Trophoblast cell (in vitro differentiated cells and primary cell): ENCODE results near the gene FAM193A.
A peak's percentile ranks its signal among the peaks of the same experiment; 100 is the strongest.

ENCODE experiments used
- DNase-seq, 2 donors: peaks; one replicate each; pipeline ENCODE4 v3.0.0-alpha.2; 2016
- H2AFZ ChIP-seq: 2 replicates; pipeline ENCODE4 v1.6.1; 2013; ENCODE audit warnings: low read length, moderate library complexity, mild to moderate bottlenecking; ENCODE audit not compliant: insufficient read depth, poor library complexity
- H2AK5ac ChIP-seq: 2 replicates; pipeline ENCODE4 v1.6.1; 2013; ENCODE audit warnings: mild to moderate bottlenecking, low read length
- H2BK120ac ChIP-seq: 2 replicates; pipeline ENCODE4 v1.6.1; 2013; ENCODE audit warnings: low read length, mild to moderate bottlenecking, moderate library complexity; ENCODE audit not compliant: insufficient read depth, poor library complexity
- H2BK12ac ChIP-seq: 2 replicates; pipeline ENCODE4 v1.6.1; 2013; ENCODE audit warnings: mild to moderate bottlenecking, low read length, moderate library complexity
- H2BK5ac ChIP-seq: 2 replicates; pipeline ENCODE4 v1.6.1; 2013; ENCODE audit warnings: low read length, low read depth, moderate library complexity, mild to moderate bottlenecking; ENCODE audit not compliant: poor library complexity
- H3K14ac ChIP-seq: 2 replicates; pipeline ENCODE4 v1.6.1; 2013; ENCODE audit warnings: mild to moderate bottlenecking, low read length
- H3K18ac ChIP-seq: 2 replicates; pipeline ENCODE4 v1.6.1; 2013; ENCODE audit warnings: mild to moderate bottlenecking, low read length
- H3K23ac ChIP-seq: 2 replicates; pipeline ENCODE4 v1.6.1; 2013; ENCODE audit warnings: low read length
- H3K27ac ChIP-seq: 2 replicates; pipeline ENCODE4 v1.5.1; 2013; ENCODE audit warnings: low read depth, mild to moderate bottlenecking, inconsistent platforms, low read length, moderate library complexity
- H3K27me3 ChIP-seq: 2 replicates; pipeline ENCODE4 v1.6.1; 2013; ENCODE audit warnings: inconsistent platforms, mild to moderate bottlenecking, low read length, moderate library complexity; ENCODE audit not compliant: insufficient read depth
- H3K36me3 ChIP-seq, 2 experiments: 1 replicate in 1 of 2; 2 replicates in 1 of 2; pipeline ENCODE4 v1.6.1; 2013; ENCODE audit warnings: low read length in 2 of 2, mild to moderate bottlenecking in 2 of 2, moderate library complexity in 1 of 2; ENCODE audit not compliant: insufficient read depth in 2 of 2, control insufficient read depth in 1 of 2
- H3K4ac ChIP-seq: 2 replicates; pipeline ENCODE4 v1.6.1; 2013; ENCODE audit warnings: low read depth, mild to moderate bottlenecking, low read length, moderate library complexity
- H3K4me1 ChIP-seq, 2 experiments: 1 replicate in 1 of 2; 2 replicates in 1 of 2; pipeline ENCODE4 v1.6.1; 2013; ENCODE audit warnings: low read length in 2 of 2, mild to moderate bottlenecking in 2 of 2, moderate library complexity in 1 of 2; ENCODE audit not compliant: insufficient read depth in 2 of 2, control insufficient read depth in 1 of 2
- H3K4me2 ChIP-seq: 2 replicates; pipeline ENCODE4 v1.6.1; 2013; ENCODE audit warnings: inconsistent platforms, mild to moderate bottlenecking, low read length, moderate library complexity
- H3K4me3 ChIP-seq: 2 replicates; pipeline ENCODE4 v1.5.1; 2013; ENCODE audit warnings: mild to moderate bottlenecking, low read depth, low read length, inconsistent platforms
- H3K79me1 ChIP-seq: one replicate; pipeline ENCODE4 v1.6.1; 2013; ENCODE audit warnings: low read length
- H3K79me2 ChIP-seq: 2 replicates; pipeline ENCODE4 v1.6.1; 2013; ENCODE audit warnings: low read length, mild to moderate bottlenecking; ENCODE audit not compliant: control insufficient read depth, insufficient read depth, poor library complexity
- H3K9ac ChIP-seq: 2 replicates; pipeline ENCODE4 v1.6.1; 2013; ENCODE audit warnings: mild to moderate bottlenecking, low read length
- H3K9me3 ChIP-seq: 2 replicates; pipeline ENCODE4 v1.6.1; 2013; ENCODE audit warnings: low read depth, mild to moderate bottlenecking, control low read depth, inconsistent platforms, low read length; ENCODE audit not compliant: insufficient read depth
- H4K12ac ChIP-seq: 2 replicates; pipeline ENCODE4 v1.6.1; 2013; ENCODE audit warnings: low read depth, mild to moderate bottlenecking, low read length, moderate library complexity
- H4K8ac ChIP-seq: 2 replicates; pipeline ENCODE4 v1.6.1; 2013; ENCODE audit warnings: low read depth, mild to moderate bottlenecking, low read length, moderate library complexity
- H4K91ac ChIP-seq: one replicate; pipeline ENCODE4 v1.6.1; 2013; ENCODE audit warnings: low read depth, mild to moderate bottlenecking, low read length, moderate library complexity
- WGBS: extraction: QIAGEN DNeasy Blood & Tissue Kit; methylation state at CpG from one replicate; pipeline ENCODE4 v1.1.7; 2013; ENCODE audit warnings: missing lambda C conversion rate; ENCODE audit not compliant: insufficient read length, insufficient coverage; ENCODE audit errors: extremely low coverage; 5-methylcytosine and 5-hydroxymethylcytosine counted together

Gene FAM193A

DNA sequence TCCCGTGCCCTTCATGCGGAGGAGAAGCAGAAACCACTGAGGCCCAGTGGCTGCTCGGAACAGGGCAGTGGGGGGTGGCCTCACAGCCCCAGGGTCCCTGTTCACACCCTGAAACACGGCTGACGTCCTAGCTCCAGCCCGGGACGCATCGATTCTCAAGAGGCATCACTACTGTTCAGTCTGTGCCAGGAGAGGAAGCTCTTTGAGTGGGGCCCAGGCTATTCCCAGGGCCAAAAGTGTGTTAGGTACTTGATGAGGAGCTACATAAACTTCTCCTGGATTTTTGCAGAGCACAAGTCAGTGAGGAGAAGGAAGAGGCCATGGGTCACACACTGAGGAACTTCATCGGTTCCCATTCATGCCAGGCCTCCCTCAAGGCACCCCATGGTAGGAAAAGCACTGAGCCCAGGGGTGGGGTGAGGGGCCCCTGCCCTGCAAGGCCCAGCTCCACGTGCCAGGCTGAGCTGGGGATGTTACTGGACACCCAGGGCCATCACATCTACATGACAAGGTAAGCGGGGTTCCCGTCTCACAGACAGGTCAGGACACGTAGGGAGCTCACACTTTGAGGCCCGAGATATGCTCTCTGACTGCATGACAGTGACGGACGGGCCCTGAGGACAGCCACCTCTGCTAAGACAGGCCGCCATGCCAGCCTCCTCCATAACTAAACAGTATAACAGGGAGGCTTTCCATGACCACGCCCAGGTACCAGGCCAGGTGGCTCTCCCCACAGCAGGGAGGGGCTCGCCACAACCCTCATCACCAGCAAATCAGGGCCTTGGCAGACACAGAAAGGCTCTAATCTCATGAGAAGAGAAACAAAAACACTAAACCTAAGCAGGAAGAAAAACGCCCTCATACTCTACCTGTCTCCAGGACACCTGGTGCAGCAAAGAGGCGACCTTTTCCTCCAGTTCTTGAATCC lies 207.3 kb downstream of the FAM193A start:
- H3K79me2 ChIP-seq: peaks cover 5% of the 10 kb centered on the region
- peaks cover 2% of the 10 kb centered on the region for H3K9me3 ChIP-seq
- peak overlapping the region; percentile 35 for H3K4ac ChIP-seq
- H3K9ac ChIP-seq: no peak overlapping the region
- peak overlapping the region; percentile 24 for H4K12ac ChIP-seq
- H3K27me3 ChIP-seq: no peaks in the 10 kb centered on the region
- peak overlapping the region; percentile 61 for H3K14ac ChIP-seq
- peaks cover 41 to 47% of the 10 kb centered on the region in 2 experiments for H3K4me1 ChIP-seq
- no peak overlapping the region for H2AFZ ChIP-seq
- H3K27ac ChIP-seq: peak overlapping the region; percentile 56
- peak overlapping the region; percentile 43 for H2BK120ac ChIP-seq
- H2BK12ac ChIP-seq: peak overlapping the region; percentile 29
- peak overlapping the region; percentile 24 for H2BK5ac ChIP-seq
- no peak overlapping the region for H3K23ac ChIP-seq
- H3K4me3 ChIP-seq: no peak overlapping the region
- peaks cover 53 to 54% of the 10 kb centered on the region in 2 experiments for H3K36me3 ChIP-seq
- no peak for DNase-seq
- WGBS: no CpG with 5 or more reads among the region's 21 CpGs
- peak overlapping the region; percentile 39 for H4K8ac ChIP-seq
- no peak overlapping the region for H3K4me2 ChIP-seq
- peak overlapping the region; percentile 25 for H2AK5ac ChIP-seq
- peak overlapping the region; percentile 58 for H3K18ac ChIP-seq
- H4K91ac ChIP-seq: peak overlapping the region; percentile 79
- peaks cover 32% of the 10 kb centered on the region for H3K79me1 ChIP-seq

DNA sequence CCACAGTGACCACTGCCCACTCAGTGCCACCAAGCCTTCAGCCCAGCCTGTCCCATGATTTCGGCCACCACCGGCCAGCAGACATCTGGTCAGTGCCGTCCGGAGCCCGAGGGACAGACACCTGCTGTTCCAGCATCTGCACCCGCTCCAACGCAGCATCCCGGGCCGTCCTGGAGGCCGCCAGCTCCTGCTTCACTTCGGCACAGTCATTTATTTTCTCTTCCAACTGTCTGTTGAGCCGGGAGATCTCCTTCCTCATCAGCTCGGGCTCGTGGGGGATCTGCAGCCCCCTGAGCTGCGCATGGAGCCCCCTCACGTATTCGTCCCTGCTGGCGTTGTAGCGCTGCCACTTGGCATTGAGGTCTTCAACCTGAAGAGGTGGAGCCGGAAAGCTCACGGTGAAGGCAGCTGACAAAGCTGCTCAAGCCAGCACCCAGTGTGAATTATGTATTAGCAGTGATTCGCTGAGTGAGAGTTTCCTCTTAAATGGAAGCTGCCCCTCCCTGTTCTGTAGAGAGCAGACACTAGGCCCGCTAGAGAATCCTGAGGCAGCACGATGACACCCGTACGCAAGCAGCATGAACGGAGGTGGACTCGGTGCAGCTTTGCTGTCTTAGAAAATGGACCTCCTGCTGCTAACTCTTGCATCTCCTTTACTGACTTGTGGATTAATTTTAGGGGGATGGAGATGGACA lies 208.3 kb downstream of the FAM193A start:
- Histone ChIP-seq H3K79me2 (peaks cover 5% of the 10 kb centered on the region), H3K18ac (peak overlapping the region; percentile 42), H3K23ac (no peak overlapping the region)

DNA sequence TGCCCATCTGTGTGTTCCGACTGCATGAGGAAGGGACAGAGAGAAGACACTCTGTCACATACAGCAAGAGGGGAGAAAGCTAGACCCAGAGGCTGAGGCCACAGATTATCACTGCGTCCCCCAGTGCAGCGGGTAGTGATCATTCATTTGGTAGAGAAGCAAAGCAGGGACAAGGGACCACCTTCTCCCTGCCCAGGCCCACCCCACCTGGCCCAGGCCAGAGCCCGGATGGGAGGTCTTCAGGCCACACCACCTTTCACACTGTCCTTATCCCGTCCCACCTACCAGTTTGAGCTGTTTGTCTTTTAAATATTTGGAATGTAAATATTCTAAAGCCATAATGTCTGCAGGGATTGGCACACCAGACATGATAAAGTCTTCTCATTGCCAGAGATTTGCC lies 209.1 kb downstream of the FAM193A start:
- peak overlapping the region; percentile 65 for H4K91ac ChIP-seq
- no peak overlapping the region for H4K8ac ChIP-seq
- peaks cover 7% of the 10 kb centered on the region for H3K79me2 ChIP-seq
- H3K79me1 ChIP-seq: peaks cover 32% of the 10 kb centered on the region
- DNase-seq: no peak
- peak overlapping the region; percentile 60 for H3K18ac ChIP-seq
- no peak overlapping the region for H3K23ac ChIP-seq
- no peaks in the 10 kb centered on the region for H3K27me3 ChIP-seq
- no peak overlapping the region for H2AK5ac ChIP-seq
- peak overlapping the region; percentile 72 for H2BK5ac ChIP-seq
- H3K9me3 ChIP-seq: peaks cover 2% of the 10 kb centered on the region
- H3K4me1 ChIP-seq: peaks cover 41 to 47% of the 10 kb centered on the region in 2 experiments
- H2AFZ ChIP-seq: no peak overlapping the region
- peak overlapping the region; percentile 57 for H2BK120ac ChIP-seq
- peak overlapping the region; percentile 66 for H2BK12ac ChIP-seq
- H3K14ac ChIP-seq: peak overlapping the region; percentile 54
- peaks cover 53 to 58% of the 10 kb centered on the region in 2 experiments for H3K36me3 ChIP-seq
- H3K9ac ChIP-seq: no peak overlapping the region
- no peak overlapping the region for H4K12ac ChIP-seq
- H3K4ac ChIP-seq: no peak overlapping the region
- WGBS: no CpG with 5 or more reads among the region's 5 CpGs
- H3K4me3 ChIP-seq: no peak overlapping the region
- H3K27ac ChIP-seq: peak overlapping the region; percentile 74
- H3K4me2 ChIP-seq: no peak overlapping the region

More for the DNA sequence above, 208.3 kb downstream of the FAM193A start:
- Histone ChIP-seq H4K12ac (no peak overlapping the region), H3K27ac (no peak overlapping the region), H2BK12ac (peak overlapping the region; percentile 35), H2BK120ac (peak overlapping the region; percentile 28), H3K36me3 (peaks cover 53 to 55% of the 10 kb centered on the region in 2 experiments), H4K8ac (no peak overlapping the region), H3K79me1 (peaks cover 32% of the 10 kb centered on the region), H3K9me3 (peaks cover 2% of the 10 kb centered on the region), H3K4me2 (no peak overlapping the region), H3K4ac (peak overlapping the region; percentile 17), H2AFZ (no peak overlapping the region), H3K27me3 (no peaks in the 10 kb centered on the region), H4K91ac (peak overlapping the region; percentile 56), H3K9ac (no peak overlapping the region), H3K4me1 (peaks cover 41 to 47% of the 10 kb centered on the region in 2 experiments), H2BK5ac (no peak overlapping the region), H3K4me3 (no peak overlapping the region), H3K14ac (peak overlapping the region; percentile 16), H2AK5ac (peak overlapping the region; percentile 30)
- DNase-seq: no peak
- WGBS: no CpG with 5 or more reads among the region's 28 CpGs

DNA sequence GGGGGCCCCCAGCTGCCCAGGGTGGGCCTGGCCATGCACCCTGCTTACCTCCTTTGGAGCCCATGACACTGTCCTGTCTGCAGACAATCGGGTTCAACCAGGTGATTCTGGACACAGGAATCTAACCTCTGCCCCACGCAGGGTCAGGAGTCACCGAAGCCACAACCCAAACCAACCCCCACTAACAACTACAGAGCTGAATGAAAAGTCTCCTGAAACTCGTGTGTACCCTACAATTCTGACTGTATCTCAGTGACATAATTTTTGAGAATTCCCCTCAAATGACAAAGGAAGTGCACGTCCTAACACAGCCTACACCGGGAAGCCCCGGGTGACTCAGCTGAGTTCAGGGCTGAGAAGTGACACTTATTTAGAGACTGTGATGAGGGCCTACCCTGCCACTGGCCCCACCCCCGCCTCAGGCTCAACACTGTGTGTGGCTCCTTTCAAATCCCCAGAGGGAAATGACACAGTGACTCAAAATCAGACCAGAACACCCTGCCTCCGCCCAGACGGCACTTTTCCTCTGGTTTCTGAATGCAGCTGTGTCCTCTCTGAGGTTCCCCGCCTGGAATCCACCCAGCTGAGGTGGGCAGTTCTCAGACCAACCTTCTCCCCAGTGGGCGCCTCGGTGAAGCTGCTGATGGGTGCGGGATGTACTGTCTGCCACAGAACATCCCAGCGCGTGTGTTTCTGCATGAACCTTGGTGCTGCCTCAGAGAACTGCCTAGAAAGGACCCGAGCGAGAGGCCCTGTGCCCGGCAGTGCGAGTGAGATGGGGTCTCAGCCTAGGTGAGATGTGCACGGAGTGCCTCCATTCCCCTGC lies 209.7 kb downstream of the FAM193A start:
- no peak overlapping the region for H2AFZ ChIP-seq
- H2AK5ac ChIP-seq: peak overlapping the region; percentile 40
- H3K27me3 ChIP-seq: no peaks in the 10 kb centered on the region
- peak overlapping the region; percentile 42 for H3K18ac ChIP-seq
- peak overlapping the region; percentile 3 for H3K4me2 ChIP-seq
- peak overlapping the region; percentile 21 for H4K8ac ChIP-seq
- H3K36me3 ChIP-seq: peaks cover 51 to 57% of the 10 kb centered on the region in 2 experiments
- peak; percentile 94 to 97 for DNase-seq
- H3K4ac ChIP-seq: no peak overlapping the region
- peaks cover 2% of the 10 kb centered on the region for H3K9me3 ChIP-seq
- H3K14ac ChIP-seq: peak overlapping the region; percentile 58
- H3K23ac ChIP-seq: no peak overlapping the region
- H2BK12ac ChIP-seq: peak overlapping the region; percentile 51
- no peak overlapping the region for H3K9ac ChIP-seq
- H4K12ac ChIP-seq: peak overlapping the region; percentile 46
- peak overlapping the region; percentile 57 for H2BK120ac ChIP-seq
- H3K79me2 ChIP-seq: peaks cover 7% of the 10 kb centered on the region
- peak overlapping the region; percentile 72 for H2BK5ac ChIP-seq
- peaks cover 41 to 53% of the 10 kb centered on the region in 2 experiments for H3K4me1 ChIP-seq
- peak overlapping the region; percentile 82 for H4K91ac ChIP-seq
- no CpG with 5 or more reads among the region's 21 CpGs for WGBS
- no peak overlapping the region for H3K4me3 ChIP-seq
- H3K27ac ChIP-seq: peak overlapping the region; percentile 84
- peaks cover 32% of the 10 kb centered on the region for H3K79me1 ChIP-seq
